Body of pancreas (tissue), 4 donors: Measurements from ENCODE around the gene ZNF516. TPM values are rescaled to one million over a fixed set of nuclear protein-coding genes. Genes with fewer than 3 reads are reported as not detected.

Experiments used
- ATAC-seq: fragments of 150-250 bp; one replicate; pipeline ENCODE4 v1.9.1; 2016
- DNase-seq, 4 donors: peaks; one replicate each; pipeline ENCODE4 v3.0.0-alpha.2; 2019
- H3K27ac ChIP-seq, 4 donors: fragments of 200-600 bp; sonication (generic); 1 replicate in 3 of 4; 2 replicates in 1 of 4; pipeline versions ENCODE4 v1.5.1 to v1.6.1; 2016 to 2019; ENCODE audit warnings: mild to moderate bottlenecking in 1 of 4, mixed read lengths in 1 of 4, moderate library complexity in 1 of 4
- H3K27me3 ChIP-seq, 2 donors: fragments of 200-600 bp; sonication (generic); one replicate each; pipeline ENCODE4 v1.6.0; 2016; ENCODE audit warnings: mild to moderate bottlenecking in 1 of 2
- H3K36me3 ChIP-seq, 2 donors: fragments of 200-600 bp; sonication (generic); replicated peaks in 1 of 2; 2 replicates each; pipeline ENCODE4 v1.5.1; 2016; ENCODE audit warnings: low read depth in 2 of 2; ENCODE audit not compliant: insufficient read depth in 1 of 2
- H3K4me1 ChIP-seq: fragments of 200-600 bp; sonication (generic); one replicate; pipeline ENCODE4 v1.6.0; 2016
- H3K4me3 ChIP-seq, 2 donors: fragments of 200-600 bp; sonication (generic); 1 replicate in 1 of 2; 2 replicates in 1 of 2; pipeline ENCODE4 v1.5.1; 2016 to 2019
- H3K9me3 ChIP-seq, 3 donors: fragments of 200-600 bp; sonication (generic); 1 replicate in 2 of 3; 2 replicates in 1 of 3; pipeline ENCODE4 v1.5.1; 2016
- CTCF ChIP-seq, 7 experiments: fragments of 450-650 bp in 4 of 7; fragments of 200-600 bp in 3 of 7; sonication (generic) in 3 of 7; IDR thresholded peaks; one replicate each; pipeline ENCODE4 v1.5.1; 2016 to 2019; ENCODE audit warnings: antibody characterized with exemption in 7 of 7
- POLR2A ChIP-seq, 3 donors: fragments of 450-650 bp; IDR thresholded peaks; one replicate each; pipeline ENCODE4 v1.6.1; 2016; ENCODE audit warnings: antibody characterized with exemption in 3 of 3, mild to moderate bottlenecking in 2 of 3
- WGBS, 2 donors: methylation state at CpG; one replicate each; pipeline ENCODE4 v1.1.5; 2017; 5-methylcytosine and 5-hydroxymethylcytosine counted together
- intact Hi-C: fragments of 100-400 bp; cut with DNase I; formaldehyde crosslinking; loops from one replicate; pipeline ENCODE4 v1.15.1; 2023
- total RNA-seq, 2 donors: library from RNA; depleted of rRNA; stranded (reverse); fragments of >200 nt; gene quantifications; one replicate each; pipeline ENCODE4 v1.1.0, GENCODE V29; 2016

The ZNF516 gene
- total RNA-seq, 2 donors from 2014 or later, result 13.5 to 16.5 TPM

GRCh38 chr18:76456018-76456750 is 38.9 kb downstream of the ZNF516 start:
- H3K27me3 ChIP-seq, result no peaks in the 10 kb centered on the region
- no peak overlapping the region for H3K4me3 ChIP-seq
- no peaks in the 10 kb centered on the region for H3K9me3 ChIP-seq
- intact Hi-C loops, result no loop called here
- TF ChIP-seq POLR2A (IDR thresholded peaks at IDR 0.05), result no peak
- no peak for TF ChIP-seq CTCF (IDR thresholded peaks at IDR 0.05)
- H3K4me1 ChIP-seq, result peaks cover 57% of the 10 kb centered on the region
- 90 to 91% methylated on average over 16 of the region's 16 CpGs for WGBS, 2 donors
- H3K36me3 ChIP-seq, result no peaks in the 10 kb centered on the region
- DNase-seq, result peak in 2 of 4 donors; percentile 1 to 9
- ATAC-seq, result no peak
- peak overlapping the region in 1 of 4 donors; percentile 2 for H3K27ac ChIP-seq

GRCh38 chr18:76455003-76455676 is 39.9 kb downstream of the ZNF516 start:
- DNase-seq (peak in 1 of 4 donors; percentile 1), ATAC-seq (no peak)
- H3K4me3 ChIP-seq, result no peak overlapping the region
- H3K36me3 ChIP-seq, result no peaks in the 10 kb centered on the region
- H3K27me3 ChIP-seq, result no peaks in the 10 kb centered on the region
- intact Hi-C loops, result no loop called here
- H3K27ac ChIP-seq, result peak overlapping the region in 1 of 4 donors; percentile 2
- no peaks in the 10 kb centered on the region for H3K9me3 ChIP-seq
- peaks cover 50% of the 10 kb centered on the region for H3K4me1 ChIP-seq
- WGBS, 2 donors, result 60 to 69% methylated on average over 8 of the region's 8 CpGs
- no peak for TF ChIP-seq CTCF (IDR thresholded peaks at IDR 0.05)
- TF ChIP-seq POLR2A (IDR thresholded peaks at IDR 0.05), result no peak

- no peaks in the 10 kb centered on the region for H3K9me3 ChIP-seq
- TF ChIP-seq CTCF (IDR thresholded peaks at IDR 0.05), result no peak
- no peak for TF ChIP-seq POLR2A (IDR thresholded peaks at IDR 0.05)
- H3K36me3 ChIP-seq, result no peaks in the 10 kb centered on the region
- intact Hi-C loops, result no loop called here
- H3K4me3 ChIP-seq, result no peak overlapping the region
- peak overlapping the region in 1 of 4 donors; percentile 1 for H3K27ac ChIP-seq
- ATAC-seq (no peak), DNase-seq (no peak)
- peaks cover 42% of the 10 kb centered on the region for H3K4me1 ChIP-seq
- no peaks in the 10 kb centered on the region for H3K27me3 ChIP-seq
- WGBS, 2 donors, result 5 to 6% methylated on average over 1 of the region's 1 CpG
Observed at GRCh38 chr18:76454418-76454817, 40.6 kb downstream of the ZNF516 start.

- no peak for ATAC-seq
- 17 to 22% methylated on average over 5 of the region's 5 CpGs for WGBS, 2 donors
- H3K4me1 ChIP-seq, result peaks cover 42% of the 10 kb centered on the region
- no peaks in the 10 kb centered on the region for H3K9me3 ChIP-seq
- no peaks in the 10 kb centered on the region for H3K36me3 ChIP-seq
- intact Hi-C loops, result no loop called here
- no peaks in the 10 kb centered on the region for H3K27me3 ChIP-seq
- H3K4me3 ChIP-seq, result no peak overlapping the region
- no peak for TF ChIP-seq POLR2A (IDR thresholded peaks at IDR 0.05)
- no peak for TF ChIP-seq CTCF (IDR thresholded peaks at IDR 0.05)
- H3K27ac ChIP-seq, result no peak overlapping the region
- DNase-seq, result no peak
Observed at GRCh38 chr18:76453932-76454331, 41.1 kb downstream of the ZNF516 start.
